RWPE2 (cell line): ENCODE data around the gene SLC16A10.

Experiments
- ATAC-seq: fragments of 200-7000 bp; cut with Tn5 transposase; 3 replicates; pipeline ENCODE4 v1.9.1; 2021; ENCODE audit warnings: low read depth
- DNase-seq: peaks from one replicate; pipeline ENCODE4 v3.0.0-alpha.2; 2020; ENCODE audit warnings: low spot score
- H3K27ac ChIP-seq: fragments of 450-650 bp; 2 replicates; pipeline ENCODE4 v1.5.1; 2017; ENCODE audit warnings: mild to moderate bottlenecking; ENCODE audit not compliant: poor library complexity, severe bottlenecking
- H3K27me3 ChIP-seq: fragments of 250-450 bp; sonication (Bioruptor Pico); 2 replicates; pipeline ENCODE4 v1.5.1; 2021; ENCODE audit warnings: mild to moderate bottlenecking, moderate library complexity; ENCODE audit not compliant: insufficient read depth, poor library complexity, severe bottlenecking
- H3K36me3 ChIP-seq: fragments of 250-450 bp; sonication (Bioruptor Pico); 2 replicates; pipeline ENCODE4 v1.5.1; 2020; ENCODE audit warnings: low read depth, mild to moderate bottlenecking, moderate library complexity
- H3K4me1 ChIP-seq: fragments of 250-450 bp; sonication (Bioruptor Pico); 2 replicates; pipeline ENCODE4 v1.5.1; 2021; ENCODE audit warnings: mild to moderate bottlenecking, moderate library complexity; ENCODE audit not compliant: insufficient read depth, poor library complexity, severe bottlenecking
- H3K4me3 ChIP-seq: fragments of 250-450 bp; sonication (Bioruptor Pico); 2 replicates; pipeline ENCODE4 v1.5.1; 2021; ENCODE audit warnings: mild to moderate bottlenecking, moderate library complexity; ENCODE audit not compliant: severe bottlenecking
- H3K9me3 ChIP-seq: fragments of 250-450 bp; sonication (Bioruptor Pico); 2 replicates; pipeline ENCODE4 v1.5.1; 2021; ENCODE audit warnings: mild to moderate bottlenecking, moderate library complexity; ENCODE audit not compliant: severe bottlenecking
- TF ChIP-seq, protein P1 (sequence below): fragments of 450-650 bp; IDR thresholded peaks from one replicate; pipeline ENCODE4 v1.5.1; 2017; ENCODE audit warnings: mild to moderate bottlenecking, moderate library complexity; ENCODE audit not compliant: poor library complexity, severe bottlenecking

The SLC16A10 gene

DNA sequence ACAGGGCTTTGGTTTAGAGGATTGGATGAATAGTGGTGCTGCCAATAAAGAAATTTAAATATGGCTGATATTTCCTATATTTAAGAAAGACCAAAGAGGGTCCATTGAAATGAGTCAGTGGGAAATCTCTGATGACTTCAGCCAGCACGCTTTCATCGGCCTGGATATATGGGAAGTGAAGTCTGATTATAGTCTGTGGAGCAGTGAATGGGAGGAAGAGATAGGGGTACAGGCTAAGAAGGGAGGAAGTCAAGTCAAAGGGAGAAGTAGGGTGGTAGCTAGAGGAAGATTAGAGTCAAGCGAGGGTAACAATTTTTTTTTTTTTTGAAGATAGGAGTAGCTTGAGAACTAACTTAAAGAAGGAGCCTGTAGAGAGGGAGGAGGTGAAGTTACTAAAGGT is 22.7 kb downstream of the SLC16A10 start:
- TF ChIP-seq, protein P1, sequence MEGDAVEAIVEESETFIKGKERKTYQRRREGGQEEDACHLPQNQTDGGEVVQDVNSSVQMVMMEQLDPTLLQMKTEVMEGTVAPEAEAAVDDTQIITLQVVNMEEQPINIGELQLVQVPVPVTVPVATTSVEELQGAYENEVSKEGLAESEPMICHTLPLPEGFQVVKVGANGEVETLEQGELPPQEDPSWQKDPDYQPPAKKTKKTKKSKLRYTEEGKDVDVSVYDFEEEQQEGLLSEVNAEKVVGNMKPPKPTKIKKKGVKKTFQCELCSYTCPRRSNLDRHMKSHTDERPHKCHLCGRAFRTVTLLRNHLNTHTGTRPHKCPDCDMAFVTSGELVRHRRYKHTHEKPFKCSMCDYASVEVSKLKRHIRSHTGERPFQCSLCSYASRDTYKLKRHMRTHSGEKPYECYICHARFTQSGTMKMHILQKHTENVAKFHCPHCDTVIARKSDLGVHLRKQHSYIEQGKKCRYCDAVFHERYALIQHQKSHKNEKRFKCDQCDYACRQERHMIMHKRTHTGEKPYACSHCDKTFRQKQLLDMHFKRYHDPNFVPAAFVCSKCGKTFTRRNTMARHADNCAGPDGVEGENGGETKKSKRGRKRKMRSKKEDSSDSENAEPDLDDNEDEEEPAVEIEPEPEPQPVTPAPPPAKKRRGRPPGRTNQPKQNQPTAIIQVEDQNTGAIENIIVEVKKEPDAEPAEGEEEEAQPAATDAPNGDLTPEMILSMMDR, result no peak

GRCh38 chr6:111113336-111114086 is 26.2 kb downstream of the SLC16A10 start:
- H3K36me3 ChIP-seq, result no peaks in the 10 kb centered on the region
- no peak overlapping the region for H3K27ac ChIP-seq

More for the DNA sequence above, 22.7 kb downstream of the SLC16A10 start:
- ATAC-seq (no peak), DNase-seq (no peak)
- H3K27me3 ChIP-seq, result no peaks in the 10 kb centered on the region
- H3K4me1 ChIP-seq, result peaks cover 9% of the 10 kb centered on the region
- no peaks in the 10 kb centered on the region for H3K36me3 ChIP-seq
- no peak overlapping the region for H3K27ac ChIP-seq
- H3K4me3 ChIP-seq, result no peak overlapping the region
- no peaks in the 10 kb centered on the region for H3K9me3 ChIP-seq

GRCh38 chr6:111114087-111114443 is 26.8 kb downstream of the SLC16A10 start:
- DNase-seq (no peak), ATAC-seq (no peak)
- H3K9me3 ChIP-seq, result no peaks in the 10 kb centered on the region
- no peaks in the 10 kb centered on the region for H3K36me3 ChIP-seq
- no peaks in the 10 kb centered on the region for H3K27me3 ChIP-seq
- no peaks in the 10 kb centered on the region for H3K4me1 ChIP-seq
- H3K4me3 ChIP-seq, result no peak overlapping the region
- TF ChIP-seq, protein P1, result no peak
- H3K27ac ChIP-seq, result no peak overlapping the region

More at GRCh38 chr6:111113336-111114086, 26.2 kb downstream of the SLC16A10 start:
- H3K9me3 ChIP-seq, result no peaks in the 10 kb centered on the region
- ATAC-seq (no peak), DNase-seq (no peak)
- TF ChIP-seq, protein P1, result no peak
- no peak overlapping the region for H3K4me3 ChIP-seq
- H3K4me1 ChIP-seq, result no peaks in the 10 kb centered on the region
- no peaks in the 10 kb centered on the region for H3K27me3 ChIP-seq

DNA sequence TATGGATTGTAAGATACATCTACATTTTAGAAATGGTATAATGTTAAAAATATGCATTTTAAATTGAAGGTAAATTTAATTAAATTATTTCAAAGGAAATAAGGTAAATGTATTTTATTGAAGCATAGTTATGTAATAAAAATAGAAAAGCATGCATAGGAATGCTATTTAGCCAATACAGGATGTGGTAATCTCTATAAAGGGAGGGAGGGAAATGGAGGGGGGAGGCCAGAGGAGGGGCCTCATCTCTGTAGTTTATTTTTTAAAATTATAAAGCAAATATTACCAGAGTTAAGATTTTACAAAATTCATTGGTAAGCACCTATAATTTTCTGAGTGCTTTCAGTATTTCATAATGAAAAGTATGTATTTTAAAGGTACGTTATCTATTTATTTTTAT is 27.2 kb downstream of the SLC16A10 start:
- Histone ChIP-seq H3K9me3 (no peaks in the 10 kb centered on the region), H3K36me3 (no peaks in the 10 kb centered on the region), H3K27ac (no peak overlapping the region), H3K4me1 (no peaks in the 10 kb centered on the region), H3K4me3 (no peak overlapping the region), H3K27me3 (no peaks in the 10 kb centered on the region)
- TF ChIP-seq, protein P1, result no peak
- ATAC-seq (no peak), DNase-seq (no peak)

- no peaks in the 10 kb centered on the region for H3K36me3 ChIP-seq
- no peak overlapping the region for H3K27ac ChIP-seq
- TF ChIP-seq, protein P1, result no peak
- H3K4me3 ChIP-seq, result no peak overlapping the region
- DNase-seq (no peak), ATAC-seq (no peak)
- H3K9me3 ChIP-seq, result no peaks in the 10 kb centered on the region
- H3K27me3 ChIP-seq, result no peaks in the 10 kb centered on the region
- H3K4me1 ChIP-seq, result no peaks in the 10 kb centered on the region
These were observed 31.5 kb downstream of the SLC16A10 start for GRCh38 chr6:111118826-111119225.
